ENCODE data around the gene GCG.

The GCG gene

DNA sequence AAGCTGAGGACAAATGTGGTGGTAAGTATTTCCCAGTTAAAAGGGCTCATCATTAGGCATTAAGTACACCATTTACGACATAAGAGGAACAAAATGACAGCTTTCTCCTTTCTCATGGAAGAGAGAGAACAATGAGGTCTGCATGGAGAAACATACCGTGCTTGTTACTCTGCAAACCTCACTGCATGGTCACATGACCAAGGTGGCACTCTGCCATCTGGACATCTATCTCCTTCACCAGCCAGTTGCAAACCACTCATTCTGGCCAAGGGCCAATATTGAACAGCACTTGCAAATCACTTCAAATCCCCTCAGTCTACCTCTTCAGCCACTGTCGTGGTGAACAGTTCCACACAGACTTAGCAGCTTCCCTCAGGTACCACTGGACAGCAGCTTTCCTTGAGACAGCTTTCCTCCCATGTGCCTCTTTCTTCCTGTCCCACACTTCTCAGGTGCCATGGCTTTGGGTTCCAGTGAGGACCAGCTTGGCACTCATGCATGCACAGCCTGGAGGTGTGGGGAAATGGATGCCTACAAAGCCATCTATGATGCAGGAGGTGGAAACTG, 48.5 kb downstream of the GCG start:
- no peak for DNase-seq (ENCODE audit: low read depth in 2 of 2)

DNA sequence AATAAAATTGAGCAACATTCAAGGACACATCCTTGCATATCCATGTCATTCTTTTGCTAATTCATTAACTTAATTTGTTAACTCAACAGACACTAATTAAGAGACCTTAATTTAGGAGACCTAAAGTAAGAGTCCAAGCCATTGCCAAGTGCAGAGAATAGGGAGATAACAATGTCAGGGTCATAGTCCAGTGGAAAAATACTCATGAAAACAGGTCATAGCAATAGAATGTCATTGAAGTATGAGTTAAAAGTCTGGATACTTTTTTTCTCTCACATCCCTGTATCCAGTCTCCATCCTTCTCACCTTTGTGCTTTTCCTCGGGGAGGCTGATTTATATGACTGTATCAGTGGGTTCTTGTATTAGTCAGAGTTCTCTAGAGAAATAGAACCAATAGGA, 51.5 kb downstream of the GCG start:
- DNase-seq (ENCODE audit: low read depth in 2 of 2): no peak

DNA sequence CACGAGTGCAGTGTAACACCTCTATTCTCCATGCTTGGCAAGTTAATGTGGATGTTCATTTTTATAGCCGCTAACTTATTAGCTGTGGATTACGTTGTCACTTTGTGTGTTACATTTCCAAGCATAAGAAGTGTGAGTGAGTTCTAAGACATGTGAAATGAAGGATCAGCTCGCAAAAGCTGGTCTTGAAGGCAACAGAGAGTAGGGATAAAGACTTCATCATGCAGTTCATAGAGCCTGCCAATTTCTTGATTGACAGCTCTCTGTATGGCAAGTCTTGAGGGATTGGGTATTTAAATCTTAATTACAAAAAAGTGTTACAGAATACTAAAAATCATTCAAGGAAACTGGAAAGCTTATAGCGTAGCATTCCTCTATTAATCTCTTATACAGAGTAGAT, 52.2 kb downstream of the GCG start:
- no peak for DNase-seq (ENCODE audit: low read depth in 2 of 2)

All from stimulated activated CD8-positive, alpha-beta memory T cell treated with anti-CD3 and anti-CD28 coated beads, Interleukin-15, amount 100 ng/mL, for 4 hours (primary cell).